KMS-11 (cell line): Measurements from ENCODE around the gene APOBEC3A.
"Not testable (repeated sequence)": the region's sequence is repeated elsewhere in the genome, so short reads cannot be mapped to it uniquely, and the experiment has no call there.

ENCODE experiments used
- H2AFZ ChIP-seq: fragments of 200-600 bp; sonication (generic); 2 replicates; pipeline ENCODE4 v1.6.1; 2016; ENCODE audit warnings: antibody characterized with exemption, mixed run types, low read depth
- H3K27ac ChIP-seq: fragments of 200-600 bp; sonication (generic); 2 replicates; pipeline ENCODE4 v1.6.1; 2016; ENCODE audit warnings: mild to moderate bottlenecking, mixed run types
- H3K27me3 ChIP-seq: fragments of 200-600 bp; sonication (generic); 2 replicates; pipeline ENCODE4 v1.6.1; 2017; ENCODE audit warnings: mild to moderate bottlenecking, low read depth, mixed run types, moderate library complexity; ENCODE audit not compliant: insufficient read depth
- H3K36me3 ChIP-seq: fragments of 200-600 bp; sonication (generic); 2 replicates; pipeline ENCODE4 v1.6.1; 2017; ENCODE audit warnings: mild to moderate bottlenecking, mixed run types; ENCODE audit not compliant: insufficient read depth
- H3K4me1 ChIP-seq: fragments of 200-600 bp; sonication (generic); 2 replicates; pipeline ENCODE4 v1.6.1; 2016; ENCODE audit warnings: mild to moderate bottlenecking, low read depth, mixed run types; ENCODE audit not compliant: poor library complexity, severe bottlenecking
- H3K4me2 ChIP-seq: fragments of 200-600 bp; sonication (generic); 2 replicates; pipeline ENCODE4 v1.7.0; 2016; ENCODE audit warnings: mild to moderate bottlenecking, mixed run types
- H3K4me3 ChIP-seq: fragments of 200-600 bp; sonication (generic); IDR thresholded peaks from 2 replicates; pipeline ENCODE4 v1.6.1; 2017; ENCODE audit warnings: low read depth, low read length, mixed read lengths; ENCODE audit not compliant: insufficient read depth
- H3K79me2 ChIP-seq: fragments of 200-600 bp; sonication (generic); 2 replicates; pipeline ENCODE4 v1.6.1; 2016; ENCODE audit warnings: low read depth, mixed run types; ENCODE audit not compliant: insufficient read depth
- H3K9ac ChIP-seq: fragments of 200-600 bp; sonication (generic); 2 replicates; pipeline ENCODE4 v1.6.1; 2016; ENCODE audit warnings: mild to moderate bottlenecking, mixed run types
- H4K20me1 ChIP-seq: fragments of 200-600 bp; sonication (generic); 2 replicates; pipeline ENCODE4 v1.6.1; 2016; ENCODE audit warnings: mild to moderate bottlenecking, mixed run types; ENCODE audit not compliant: insufficient read depth
- CTCF ChIP-seq: fragments of 200-600 bp; sonication (generic); conservative IDR thresholded peaks from 2 replicates; pipeline ENCODE4 v1.6.1; 2017; ENCODE audit warnings: low read depth, mild to moderate bottlenecking, antibody characterized with exemption, low read length, moderate library complexity, mixed read lengths

The APOBEC3A gene

GRCh38 chr22:38981005-38981991 lies 23.9 kb downstream of the APOBEC3A start:
- H2AFZ ChIP-seq = no peak overlapping the region; the same call in 1 of the 2 replicates

GRCh38 chr22:38981992-38982927 lies 24.9 kb downstream of the APOBEC3A start, which contains the start of gene APOBEC3B:
TSS of gene APOBEC3B (plus strand) at chr22:38982347. CDS start at chr22:38982454, 107 bp downstream.
- peak within 1 kb of the TSS; percentile 30; the same call in 1 of the 2 replicates for H2AFZ ChIP-seq
- TF ChIP-seq CTCF = no peak
- H3K4me3 ChIP-seq = no peak within 1 kb of the TSS

More at GRCh38 chr22:38981005-38981991, 23.9 kb downstream of the APOBEC3A start:
- no peak for TF ChIP-seq CTCF
- H3K4me1 ChIP-seq = peaks cover 5% of the 10 kb centered on the region
- no peaks in the 10 kb centered on the region for H4K20me1 ChIP-seq
- no peak overlapping the region for H3K9ac ChIP-seq
- H3K4me2 ChIP-seq = no peak overlapping the region
- H3K4me3 ChIP-seq = no peak overlapping the region
- H3K27ac ChIP-seq = no peak overlapping the region
- no peaks in the 10 kb centered on the region for H3K27me3 ChIP-seq
- no peaks in the 10 kb centered on the region for H3K79me2 ChIP-seq
- H3K36me3 ChIP-seq = no peaks in the 10 kb centered on the region

GRCh38 chr22:38984224-38984623 lies 26.8 kb downstream of the APOBEC3A start:
- Histone ChIP-seq H3K4me2 (no peak overlapping the region; the same call in 1 of the 2 replicates), H3K27me3 (no peaks in the 10 kb centered on the region), H3K4me3 (no peak overlapping the region), H3K4me1 (peaks cover 5% of the 10 kb centered on the region), H3K9ac (no peak overlapping the region), H4K20me1 (no peaks in the 10 kb centered on the region), H2AFZ (no peak overlapping the region), H3K36me3 (no peaks in the 10 kb centered on the region), H3K27ac (peak overlapping the region; percentile 66), H3K79me2 (no peaks in the 10 kb centered on the region)
- no peak for TF ChIP-seq CTCF

More at GRCh38 chr22:38981992-38982927, 24.9 kb downstream of the APOBEC3A start, which contains the start of gene APOBEC3B:
- no peaks in the 10 kb centered on the region for H4K20me1 ChIP-seq
- no peaks in the 10 kb centered on the region for H3K79me2 ChIP-seq
- no peaks in the 10 kb centered on the region for H3K36me3 ChIP-seq
- H3K4me2 ChIP-seq = no peak within 1 kb of the TSS
- peak within 1 kb of the TSS; percentile 50 for H3K27ac ChIP-seq
- H3K4me1 ChIP-seq = peaks cover 5% of the 10 kb centered on the region
- H3K9ac ChIP-seq = peak within 1 kb of the TSS; percentile 39; the same call in 1 of the 2 replicates
- no peaks in the 10 kb centered on the region for H3K27me3 ChIP-seq

GRCh38 chr22:38984784-38985757 lies 27.7 kb downstream of the APOBEC3A start:
- not testable (repeated sequence) for H2AFZ ChIP-seq, H4K20me1 ChIP-seq, H3K4me1 ChIP-seq, H3K79me2 ChIP-seq, H3K9ac ChIP-seq, H3K27me3 ChIP-seq, H3K36me3 ChIP-seq, H3K4me3 ChIP-seq
- Histone ChIP-seq H3K4me2 (peak overlapping the region; percentile 13; the same call in 1 of the 2 replicates), H3K27ac (peak overlapping the region; percentile 66)
